NT2/D1 (cell line): ENCODE results near the gene SMU1.

Source experiments
- DNase-seq: peaks from one replicate; pipeline ENCODE4 v3.0.0-alpha.2; 2011; ENCODE audit warnings: low read depth, low spot score
- H3K27me3 ChIP-seq: 2 replicates; pipeline ENCODE4 v1.6.0; 2011; ENCODE audit warnings: mild to moderate bottlenecking; ENCODE audit not compliant: insufficient read length, insufficient read depth
- H3K36me3 ChIP-seq: 2 replicates; pipeline ENCODE4 v1.6.1; 2011; ENCODE audit warnings: mild to moderate bottlenecking, low read length, mixed read lengths; ENCODE audit not compliant: insufficient read depth, insufficient read length
- H3K4me1 ChIP-seq: 2 replicates; pipeline ENCODE4 v1.5.1; 2011; ENCODE audit not compliant: insufficient read depth, insufficient read length
- H3K4me3 ChIP-seq: 2 replicates; pipeline ENCODE4 v1.5.1; 2011; ENCODE audit warnings: low read depth; ENCODE audit not compliant: insufficient read length
- H3K9ac ChIP-seq: 2 replicates; pipeline ENCODE4 v1.6.0; 2011; ENCODE audit warnings: low read depth; ENCODE audit not compliant: insufficient read length
- H3K9me3 ChIP-seq: 2 replicates; pipeline ENCODE4 v1.5.1; 2011; ENCODE audit warnings: mild to moderate bottlenecking, low read length; ENCODE audit not compliant: insufficient read depth
- SUZ12 ChIP-seq: IDR thresholded peaks from 2 replicates; pipeline ENCODE4 v1.6.1; 2011; ENCODE audit not compliant: insufficient read length, insufficient read depth; ENCODE audit errors: extremely low read depth
- YY1 ChIP-seq: IDR thresholded peaks from 2 replicates; pipeline ENCODE4 v1.6.1; 2011; ENCODE audit not compliant: insufficient read length, insufficient read depth
- ZNF274 ChIP-seq: IDR thresholded peaks from 2 replicates; pipeline ENCODE4 v1.6.1; 2011; ENCODE audit warnings: mild to moderate bottlenecking, low read depth, low read length

The SMU1 gene

GRCh38 chr9:33117796-33118195, 41.3 kb upstream of the SMU1 start:
- no peaks in the 10 kb centered on the region; the same call in 1 of the 2 replicates for H3K9me3 ChIP-seq
- no peak overlapping the region for H3K4me3 ChIP-seq
- H3K36me3 ChIP-seq, result peaks cover 58% of the 10 kb centered on the region
- H3K4me1 ChIP-seq, result no peaks in the 10 kb centered on the region
- no peak for DNase-seq
- TF ChIP-seq ZNF274 (no peak), YY1 (no peak), SUZ12 (no peak)
- H3K9ac ChIP-seq, result no peak overlapping the region
- H3K27me3 ChIP-seq, result no peaks in the 10 kb centered on the region

DNA sequence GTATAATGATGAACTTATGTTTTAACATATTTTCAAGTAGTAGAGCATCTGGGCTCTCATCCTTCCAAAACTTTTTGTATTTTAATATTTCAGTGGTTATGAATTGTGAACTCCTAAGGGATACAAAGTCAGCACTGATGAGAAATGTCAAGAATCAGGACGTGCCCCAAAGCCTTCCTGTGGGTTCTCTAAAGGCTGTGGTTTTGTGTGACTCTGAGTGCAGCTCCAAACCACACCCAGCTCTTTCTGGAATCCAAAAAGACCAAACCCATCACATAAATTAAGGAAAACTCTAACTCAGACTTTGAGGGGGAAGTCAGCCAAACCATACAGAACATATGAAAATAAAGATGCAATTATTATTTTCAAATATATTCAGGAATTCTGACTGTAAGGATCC, 40.8 kb upstream of the SMU1 start:
- Histone ChIP-seq H3K4me3 (no peak overlapping the region), H3K9me3 (no peaks in the 10 kb centered on the region; the same call in 1 of the 2 replicates), H3K9ac (no peak overlapping the region), H3K27me3 (no peaks in the 10 kb centered on the region), H3K36me3 (peaks cover 63% of the 10 kb centered on the region), H3K4me1 (no peaks in the 10 kb centered on the region)
- no peak for DNase-seq
- TF ChIP-seq YY1 (no peak), ZNF274 (no peak), SUZ12 (no peak)

GRCh38 chr9:33116860-33117259, 40.4 kb upstream of the SMU1 start:
- no peak overlapping the region for H3K9ac ChIP-seq
- peaks cover 65% of the 10 kb centered on the region for H3K36me3 ChIP-seq
- no peak overlapping the region for H3K4me3 ChIP-seq
- TF ChIP-seq ZNF274, result no peak
- TF ChIP-seq SUZ12, result no peak
- TF ChIP-seq YY1, result no peak
- no peaks in the 10 kb centered on the region; the same call in 1 of the 2 replicates for H3K9me3 ChIP-seq
- peaks cover 4% of the 10 kb centered on the region for H3K4me1 ChIP-seq
- DNase-seq, result no peak
- H3K27me3 ChIP-seq, result no peaks in the 10 kb centered on the region

GRCh38 chr9:33114746-33115145, 38.3 kb upstream of the SMU1 start:
- Histone ChIP-seq H3K9ac (no peak overlapping the region), H3K4me1 (peaks cover 7% of the 10 kb centered on the region), H3K4me3 (no peak overlapping the region), H3K36me3 (peaks cover 63% of the 10 kb centered on the region), H3K27me3 (no peaks in the 10 kb centered on the region), H3K9me3 (peaks cover 10% of the 10 kb centered on the region; the same call in 1 of the 2 replicates)
- DNase-seq, result no peak
- no peak for TF ChIP-seq YY1
- TF ChIP-seq SUZ12, result no peak
- TF ChIP-seq ZNF274, result no peak

DNA sequence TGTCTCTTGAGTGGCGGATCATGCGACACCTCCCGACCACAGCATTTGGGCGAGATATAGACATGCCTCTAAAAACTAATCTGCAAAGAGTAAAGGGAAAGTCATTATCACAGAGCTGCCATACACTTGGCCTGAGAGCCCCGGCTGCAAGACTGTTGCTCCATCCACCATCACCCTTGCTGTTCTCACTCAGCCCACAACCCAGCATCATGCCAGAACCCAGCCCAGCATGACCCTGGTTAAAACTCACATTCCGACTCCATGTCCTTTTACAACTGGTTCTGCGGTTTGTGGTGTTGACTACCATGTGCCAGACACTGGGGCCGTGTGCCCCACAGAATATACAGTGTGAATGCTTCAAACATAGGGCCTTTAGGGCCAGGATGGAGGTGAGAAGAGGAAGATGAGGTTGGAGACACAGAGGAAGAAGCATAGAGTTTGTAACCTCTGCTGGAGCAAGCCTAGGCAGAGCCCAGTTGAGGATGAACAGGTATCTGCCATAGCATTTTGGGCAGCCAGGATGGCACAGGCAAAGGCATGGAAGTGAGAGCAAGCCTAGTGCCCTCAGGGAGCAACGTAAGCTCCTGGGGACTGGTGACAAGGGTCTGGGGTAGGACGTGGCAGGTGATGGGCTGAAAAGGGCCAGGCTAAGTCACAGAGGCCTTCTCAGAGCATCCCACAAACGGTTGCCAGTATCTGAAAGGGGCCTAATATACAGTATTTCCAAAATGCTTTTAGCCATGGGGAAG, 37.5 kb upstream of the SMU1 start:
- no peak for DNase-seq
- no peaks in the 10 kb centered on the region for H3K27me3 ChIP-seq
- H3K4me3 ChIP-seq, result no peak overlapping the region
- peaks cover 18% of the 10 kb centered on the region; the same call in 1 of the 2 replicates for H3K9me3 ChIP-seq
- H3K9ac ChIP-seq, result no peak overlapping the region
- peaks cover 56% of the 10 kb centered on the region for H3K36me3 ChIP-seq
- H3K4me1 ChIP-seq, result peaks cover 7% of the 10 kb centered on the region
- no peak for TF ChIP-seq ZNF274
- TF ChIP-seq SUZ12, result no peak
- TF ChIP-seq YY1, result no peak

DNA sequence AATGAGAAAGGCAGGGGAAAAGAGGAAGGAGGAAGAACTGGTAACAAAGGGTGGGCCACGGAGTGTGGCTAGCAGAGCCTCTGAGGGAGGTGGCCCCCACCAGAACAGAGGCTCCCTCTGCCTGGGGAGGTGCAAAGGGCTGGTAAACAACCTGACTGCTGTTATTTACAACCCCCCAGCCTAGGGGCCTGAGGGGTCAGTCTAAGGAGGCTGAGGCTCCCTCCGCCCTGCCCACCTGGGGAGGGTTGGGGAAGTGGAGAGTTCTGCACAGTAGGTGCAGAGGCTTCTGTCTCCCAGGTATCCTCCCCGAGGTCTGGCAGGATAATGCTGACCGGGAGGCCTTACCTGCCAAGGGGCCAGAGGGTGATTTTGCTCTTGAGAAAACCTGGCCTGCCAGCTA, 35.6 kb upstream of the SMU1 start:
- Histone ChIP-seq H3K36me3 (peaks cover 53% of the 10 kb centered on the region), H3K4me3 (no peak overlapping the region), H3K27me3 (no peaks in the 10 kb centered on the region), H3K4me1 (peaks cover 12% of the 10 kb centered on the region), H3K9ac (no peak overlapping the region), H3K9me3 (peaks cover 20% of the 10 kb centered on the region; the same call in 1 of the 2 replicates)
- TF ChIP-seq ZNF274, result no peak
- no peak for TF ChIP-seq YY1
- no peak for TF ChIP-seq SUZ12
- DNase-seq, result no peak

- H3K27me3 ChIP-seq, result no peaks in the 10 kb centered on the region
- H3K4me3 ChIP-seq, result no peak overlapping the region
- no peak for DNase-seq
- no peak for TF ChIP-seq ZNF274
- no peak for TF ChIP-seq SUZ12
- TF ChIP-seq YY1, result no peak
- H3K9me3 ChIP-seq, result peaks cover 20% of the 10 kb centered on the region; the same call in 1 of the 2 replicates
- H3K9ac ChIP-seq, result no peak overlapping the region
- peaks cover 53% of the 10 kb centered on the region for H3K36me3 ChIP-seq
- peaks cover 12% of the 10 kb centered on the region for H3K4me1 ChIP-seq
Measured at GRCh38 chr9:33111631-33112030, 35.2 kb upstream of the SMU1 start.
